Aorta (tissue), 5 donors: ENCODE data around the gene TRAF5. TPM values are rescaled to one million over a fixed set of nuclear protein-coding genes. Genes with fewer than 3 reads are reported as not detected.
A peak's percentile ranks its signal among the peaks of the same experiment; 100 is the strongest.

Source experiments
- ATAC-seq: fragments of 200-7000 bp; cut with Tn5 transposase; one replicate; pipeline ENCODE4 v1.9.1; 2022; ENCODE audit warnings: moderate library complexity; ENCODE audit not compliant: low FRiP score
- DNase-seq, 2 donors: peaks; one replicate each; pipeline ENCODE4 v3.0.0-alpha.2; 2020
- H3K27ac ChIP-seq, 2 donors: one replicate each; pipeline ENCODE4 v1.5.1; 2013; ENCODE audit warnings: low read length in 2 of 2, mild to moderate bottlenecking in 2 of 2, moderate library complexity in 2 of 2, control low read depth in 1 of 2, inconsistent platforms in 1 of 2, low read depth in 1 of 2
- H3K27me3 ChIP-seq, 2 donors: one replicate each; pipeline ENCODE4 v1.6.1; 2013; ENCODE audit warnings: control low read depth in 1 of 2, low read length in 1 of 2, mild to moderate bottlenecking in 1 of 2, moderate library complexity in 1 of 2; ENCODE audit not compliant: insufficient read depth in 2 of 2, control insufficient read depth in 1 of 2
- H3K36me3 ChIP-seq, 2 donors: one replicate each; pipeline ENCODE4 v1.6.1; 2013; ENCODE audit warnings: control low read depth in 1 of 2, low read length in 1 of 2, mild to moderate bottlenecking in 1 of 2; ENCODE audit not compliant: insufficient read depth in 2 of 2, control insufficient read depth in 1 of 2
- H3K4me1 ChIP-seq, 2 donors: one replicate each; pipeline ENCODE4 v1.6.1; 2013; ENCODE audit warnings: low read length in 2 of 2, control low read depth in 1 of 2, mild to moderate bottlenecking in 1 of 2, moderate library complexity in 1 of 2; ENCODE audit not compliant: insufficient read depth in 2 of 2, control insufficient read depth in 1 of 2
- H3K4me3 ChIP-seq, 2 donors: one replicate each; pipeline ENCODE4 v1.5.1; 2013; ENCODE audit warnings: low read length in 2 of 2, control low read depth in 1 of 2, mild to moderate bottlenecking in 1 of 2
- H3K9me3 ChIP-seq: one replicate; pipeline ENCODE4 v1.6.1; 2013; ENCODE audit warnings: mild to moderate bottlenecking, low read length; ENCODE audit not compliant: control insufficient read depth
- WGBS, 2 donors: extraction: QIAGEN DNeasy Blood & Tissue Kit; methylation state at CpG; one replicate each; pipeline ENCODE4 v1.1.7; 2013; 5-methylcytosine and 5-hydroxymethylcytosine counted together
- intact Hi-C, 2 donors: fragments of 100-400 bp; cut with DNase I; formaldehyde crosslinking; loops; one replicate each; pipeline versions ENCODE4 v1.14.2 to v1.15.0; 2022
- polyA plus RNA-seq, 2 donors: library from polyadenylated mRNA; stranded (reverse); fragments of 200-250 nt; gene quantifications; one replicate each; pipeline ENCODE4 v1.2.3, GENCODE V29; 2013
- total RNA-seq, 2 donors: library from RNA; stranded (reverse); fragmentation: NEBNext Ultra II Directional; extraction: Animal tissue kit (Norgen Biotek cat#: 25700); gene quantifications; one replicate each; pipeline ENCODE4 v1.2.1, GENCODE V29; 2021
- donor health status: healthy with polysubstance abuse.
- donor health status: Bipolar disorder and iron deficiency.
- donor health status: DM: no; HTN: no; CAD: no.
- donor health status: DM: no; HTN: no; CAD: no.
- donor health status: DM: yes; HTN: yes; CAD: no.

Gene TRAF5
- total and polyA plus RNA-seq, 4 donors, result 9.0 to 59.5 (median 53.2) TPM

- H3K36me3 ChIP-seq, result peaks cover 0 to 2% of the 10 kb centered on the region in 2 donors
Measured at GRCh38 chr1:211375146-211375818, 48.6 kb downstream of the TRAF5 start.

GRCh38 chr1:211375949-211376348 is 49.3 kb downstream of the TRAF5 start:
- H3K27ac ChIP-seq, result no peak overlapping the region
- no peaks in the 10 kb centered on the region for H3K4me1 ChIP-seq
- H3K27me3 ChIP-seq, result no peaks in the 10 kb centered on the region
- 85 to 89% methylated on average over 2 of the region's 2 CpGs for WGBS, 2 donors
- DNase-seq (no peak), ATAC-seq (no peak)
- peaks cover 0 to 2% of the 10 kb centered on the region in 2 donors for H3K36me3 ChIP-seq
- intact Hi-C loops, result no loop called here
- H3K9me3 ChIP-seq, result no peaks in the 10 kb centered on the region
- H3K4me3 ChIP-seq, result no peak overlapping the region

More at GRCh38 chr1:211375146-211375818, 48.6 kb downstream of the TRAF5 start:
- intact Hi-C loops, result no loop called here
- ATAC-seq (no peak), DNase-seq (no peak)
- H3K4me1 ChIP-seq, result no peaks in the 10 kb centered on the region
- H3K27me3 ChIP-seq, result no peaks in the 10 kb centered on the region
- no peak overlapping the region for H3K4me3 ChIP-seq
- no peak overlapping the region for H3K27ac ChIP-seq
- WGBS, 2 donors, result 46 to 56% methylated on average over 5 of the region's 5 CpGs
- no peaks in the 10 kb centered on the region for H3K9me3 ChIP-seq

GRCh38 chr1:211376807-211377470 is 50.3 kb downstream of the TRAF5 start:
- DNase-seq (no peak), ATAC-seq (no peak)
- Histone ChIP-seq H3K36me3 (peaks cover 0 to 2% of the 10 kb centered on the region in 2 donors), H3K4me1 (no peaks in the 10 kb centered on the region), H3K4me3 (no peak overlapping the region), H3K27ac (peak overlapping the region; percentile 18 to 57), H3K9me3 (no peaks in the 10 kb centered on the region), H3K27me3 (no peaks in the 10 kb centered on the region)
- intact Hi-C loops, result no loop called here
- WGBS, 2 donors, result 83 to 86% methylated on average over 4 of the region's 4 CpGs

GRCh38 chr1:211377539-211378450 is 51.2 kb downstream of the TRAF5 start:
- WGBS, 2 donors, result 36 to 38% methylated on average over 4 of the region's 4 CpGs
- Histone ChIP-seq H3K4me3 (no peak overlapping the region), H3K27ac (peak overlapping the region; percentile 73 to 82), H3K36me3 (no peaks in the 10 kb centered on the region), H3K4me1 (no peaks in the 10 kb centered on the region), H3K27me3 (no peaks in the 10 kb centered on the region), H3K9me3 (no peaks in the 10 kb centered on the region)
- ATAC-seq (no peak), DNase-seq (no peak)
- intact Hi-C loops, result no loop called here

- no peak overlapping the region for H3K4me3 ChIP-seq
- no peaks in the 10 kb centered on the region for H3K4me1 ChIP-seq
- intact Hi-C loops, result no loop called here
- H3K36me3 ChIP-seq, result no peaks in the 10 kb centered on the region
- no peaks in the 10 kb centered on the region for H3K27me3 ChIP-seq
- ATAC-seq, result no peak
- H3K9me3 ChIP-seq, result no peaks in the 10 kb centered on the region
- WGBS, 2 donors, result 75 to 78% methylated on average over 4 of the region's 4 CpGs
- peak overlapping the region in 1 of 2 donors; percentile 19 for H3K27ac ChIP-seq
- no peak for DNase-seq
Measured at GRCh38 chr1:211378844-211379243, 52.2 kb downstream of the TRAF5 start.

GRCh38 chr1:211379446-211379845 is 52.8 kb downstream of the TRAF5 start:
- no peaks in the 10 kb centered on the region for H3K27me3 ChIP-seq
- intact Hi-C loops, result no loop called here
- H3K36me3 ChIP-seq, result no peaks in the 10 kb centered on the region
- DNase-seq, result no peak
- no peak overlapping the region for H3K4me3 ChIP-seq
- no peaks in the 10 kb centered on the region for H3K9me3 ChIP-seq
- no peak overlapping the region for H3K27ac ChIP-seq
- no peaks in the 10 kb centered on the region for H3K4me1 ChIP-seq
- no peak for ATAC-seq

GRCh38 chr1:211381481-211382181 is 55.0 kb downstream of the TRAF5 start:
- WGBS, 2 donors, result 63 to 68% methylated on average over 5 of the region's 5 CpGs
- no peaks in the 10 kb centered on the region for H3K36me3 ChIP-seq
- no peaks in the 10 kb centered on the region for H3K27me3 ChIP-seq
- H3K27ac ChIP-seq, result no peak overlapping the region
- no peaks in the 10 kb centered on the region for H3K4me1 ChIP-seq
- H3K9me3 ChIP-seq, result no peaks in the 10 kb centered on the region
- ATAC-seq, result no peak
- no peak for DNase-seq
- H3K4me3 ChIP-seq, result peak overlapping the region; percentile 73 to 91
- intact Hi-C loops, result loop anchor here (2.0 to 5.0 kb wide), 2 partner anchors 53 to 54 kb away; partner anchors contain the start of gene TRAF5 (in 1 of the 2)

GRCh38 chr1:211382182-211382713 is 55.6 kb downstream of the TRAF5 start:
- ATAC-seq (no peak), DNase-seq (no peak)
- Histone ChIP-seq H3K4me1 (no peaks in the 10 kb centered on the region), H3K27me3 (no peaks in the 10 kb centered on the region), H3K9me3 (no peaks in the 10 kb centered on the region), H3K27ac (no peak overlapping the region), H3K36me3 (no peaks in the 10 kb centered on the region), H3K4me3 (peak overlapping the region; percentile 73 to 91)
- 4 to 5% methylated on average over 17 of the region's 17 CpGs for WGBS, 2 donors
- intact Hi-C loops, result loop anchor here (2.0 to 5.0 kb wide), 2 partner anchors 53 to 55 kb away; partner anchors contain the start of gene TRAF5 (in 1 of the 2)
